ENCODE data around the gene CASP2. TPM values are rescaled to one million over a fixed set of nuclear protein-coding genes. Genes with fewer than 3 reads are reported as not detected.
"Not testable (repeated sequence)": the region's sequence is repeated elsewhere in the genome, so short reads cannot be mapped to it uniquely, and the experiment has no call there.

The CASP2 gene
- total RNA-seq, 1 donor from 2014 or later, result 68.9 TPM

- Mint-ChIP-seq H3K27ac (no peak overlapping the region), H3K4me1 (ENCODE audit: low read depth) (peaks cover 33% of the 10 kb centered on the region), H3K4me3 (ENCODE audit: low read depth) (no peak overlapping the region), H3K36me3 (ENCODE audit: insufficient read depth) (peaks cover 12% of the 10 kb centered on the region), H3K9me3 (ENCODE audit: low read depth) (peaks cover 8% of the 10 kb centered on the region), H3K27me3 (no peaks in the 10 kb centered on the region)
- no peak for DNase-seq (ENCODE audit: low spot score, unreplicated experiment)
- no peak for TF ChIP-seq CTCF (IDR thresholded peaks at IDR 0.05; ENCODE audit: unreplicated experiment)
These were observed 1.6 kb upstream of the CASP2 start for GRCh38 chr7:143286522-143286890.

DNA sequence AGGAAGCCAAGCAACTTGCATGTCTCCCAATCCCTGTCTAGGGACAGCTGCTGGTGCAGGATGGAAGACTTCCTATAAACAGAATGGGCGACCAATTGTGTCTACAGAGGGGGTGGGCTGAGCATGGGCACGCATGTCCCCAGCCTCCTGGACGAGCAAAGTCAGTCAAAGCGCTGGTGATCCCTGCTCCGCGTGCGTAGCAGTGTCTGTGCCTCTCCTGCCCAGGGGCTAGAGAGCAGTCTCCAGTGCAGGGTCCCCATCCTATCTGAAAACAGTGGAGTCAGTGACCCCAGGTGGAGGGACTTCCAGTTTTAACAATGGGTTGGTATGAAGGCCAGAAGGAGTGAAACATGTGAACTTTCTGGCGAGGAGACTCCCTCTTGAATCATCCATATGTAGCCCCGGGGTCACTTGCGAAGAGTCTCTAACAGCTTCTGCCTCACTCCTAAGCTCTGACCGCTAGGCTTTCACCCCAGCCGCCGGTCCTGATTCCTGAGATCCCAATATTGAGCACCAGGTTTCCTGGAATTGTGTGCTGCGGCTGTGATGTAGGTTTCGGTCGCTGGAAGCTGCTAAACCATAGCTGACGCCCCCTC lies 714 bp upstream of the CASP2 start:
- Mint-ChIP-seq H3K36me3 (ENCODE audit: insufficient read depth) (peaks cover 16% of the 10 kb centered on the region), H3K27me3 (no peaks in the 10 kb centered on the region), H3K9me3 (ENCODE audit: low read depth) (peaks cover 8% of the 10 kb centered on the region), H3K4me3 (ENCODE audit: low read depth) (peak overlapping the region; percentile 94), H3K27ac (peak overlapping the region; percentile 96), H3K4me1 (ENCODE audit: low read depth) (peaks cover 32% of the 10 kb centered on the region)
- DNase-seq (ENCODE audit: low spot score, unreplicated experiment), result no peak
- TF ChIP-seq CTCF (IDR thresholded peaks at IDR 0.05; ENCODE audit: unreplicated experiment), result no peak

DNA sequence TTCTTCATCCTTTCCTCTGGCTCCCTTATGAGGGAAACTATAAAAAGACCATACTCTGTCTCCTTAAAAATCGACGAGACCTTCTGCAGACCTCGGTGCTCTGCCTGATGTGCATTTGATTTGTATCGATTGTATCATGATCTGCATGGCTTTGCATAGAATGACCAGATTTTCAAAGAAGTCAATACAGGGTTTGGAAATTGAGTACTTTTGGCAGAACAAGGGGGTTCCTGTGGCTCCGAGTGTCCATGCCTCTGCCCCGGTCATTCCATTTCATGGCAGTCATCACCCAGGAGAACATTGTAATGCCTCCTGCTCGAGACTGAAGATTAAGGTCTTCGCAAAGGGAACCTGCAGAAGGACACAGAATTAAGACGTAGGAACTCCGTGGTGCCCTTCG lies 685 bp downstream of the CASP2 start:
- Mint-ChIP-seq H3K9me3 (ENCODE audit: low read depth) (peaks cover 8% of the 10 kb centered on the region), H3K4me3 (ENCODE audit: low read depth) (peak overlapping the region; percentile 94), H3K36me3 (ENCODE audit: insufficient read depth) (peaks cover 19% of the 10 kb centered on the region), H3K4me1 (ENCODE audit: low read depth) (peaks cover 30% of the 10 kb centered on the region), H3K27me3 (no peaks in the 10 kb centered on the region), H3K27ac (peak overlapping the region; percentile 96)
- TF ChIP-seq CTCF (IDR thresholded peaks at IDR 0.05; ENCODE audit: unreplicated experiment), result no peak
- no peak for DNase-seq (ENCODE audit: low spot score, unreplicated experiment)

DNA sequence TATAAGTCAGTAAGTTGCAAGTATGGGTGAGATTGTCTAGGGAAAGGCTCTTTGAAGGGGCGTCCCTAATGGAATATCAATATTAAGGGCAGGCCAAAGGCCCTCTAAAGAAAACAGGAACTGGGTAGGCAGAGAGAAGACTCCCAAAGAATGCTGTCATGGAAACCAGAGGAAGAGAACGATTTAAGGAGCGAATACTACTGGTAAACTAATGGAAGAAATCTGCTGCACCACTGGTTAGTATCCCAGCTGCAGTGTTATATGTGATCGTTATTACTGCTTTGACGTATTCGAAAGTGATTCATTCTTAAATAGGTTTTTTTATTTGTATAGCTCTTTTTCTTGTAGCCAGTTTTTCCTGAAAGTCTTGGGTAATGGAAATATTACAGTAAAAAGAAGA lies 1.3 kb downstream of the CASP2 start:
- peak overlapping the region; percentile 94 for H3K4me3 Mint-ChIP-seq (ENCODE audit: low read depth)
- H3K9me3 Mint-ChIP-seq (ENCODE audit: low read depth), result peaks cover 8% of the 10 kb centered on the region
- H3K36me3 Mint-ChIP-seq (ENCODE audit: insufficient read depth), result peaks cover 25% of the 10 kb centered on the region

GRCh38 chr7:143289888-143290287 lies 1.7 kb downstream of the CASP2 start:
- not testable (repeated sequence) for DNase-seq (ENCODE audit: low spot score, unreplicated experiment); H3K9me3 Mint-ChIP-seq (ENCODE audit: low read depth); H3K27me3 Mint-ChIP-seq
- Mint-ChIP-seq H3K4me3 (ENCODE audit: low read depth) (peak overlapping the region; percentile 94), H3K4me1 (ENCODE audit: low read depth) (peaks cover 22% of the 10 kb centered on the region), H3K27ac (peak overlapping the region; percentile 84), H3K36me3 (ENCODE audit: insufficient read depth) (peaks cover 28% of the 10 kb centered on the region)

More for the DNA sequence above, 1.3 kb downstream of the CASP2 start:
- H3K27me3 Mint-ChIP-seq, result no peaks in the 10 kb centered on the region
- peak overlapping the region; percentile 96 for H3K27ac Mint-ChIP-seq
- H3K4me1 Mint-ChIP-seq (ENCODE audit: low read depth), result peaks cover 27% of the 10 kb centered on the region
- DNase-seq (ENCODE audit: low spot score, unreplicated experiment), result no peak
- no peak for TF ChIP-seq CTCF (IDR thresholded peaks at IDR 0.05; ENCODE audit: unreplicated experiment)

- DNase-seq (ENCODE audit: low spot score, unreplicated experiment), result no peak
- Mint-ChIP-seq H3K4me1 (ENCODE audit: low read depth) (peaks cover 21% of the 10 kb centered on the region), H3K36me3 (ENCODE audit: insufficient read depth) (peaks cover 31% of the 10 kb centered on the region), H3K9me3 (ENCODE audit: low read depth) (peaks cover 8% of the 10 kb centered on the region), H3K27ac (no peak overlapping the region), H3K4me3 (ENCODE audit: low read depth) (peak overlapping the region; percentile 94), H3K27me3 (no peaks in the 10 kb centered on the region)
- TF ChIP-seq CTCF (IDR thresholded peaks at IDR 0.05; ENCODE audit: unreplicated experiment), result no peak
These were observed 2.1 kb downstream of the CASP2 start for GRCh38 chr7:143290293-143290692.

Data from progenitor cell of endocrine pancreas (in vitro differentiated cells).